Choroid plexus epithelial cell (primary cell): ENCODE data around the gene PAX3.

ENCODE experiments used
- DNase-seq: peaks from one replicate; pipeline ENCODE4 v3.0.0-alpha.2; 2010; ENCODE audit warnings: low read depth
- H3K4me3 ChIP-seq: 2 replicates; pipeline ENCODE4 v1.5.1; 2011; ENCODE audit warnings: low read depth, mild to moderate bottlenecking, control low read depth, low read length, moderate library complexity
- TF ChIP-seq, protein P1 (sequence below): conservative IDR thresholded peaks from 2 replicates; pipeline ENCODE4 v1.5.1; 2011; ENCODE audit warnings: low read depth, mild to moderate bottlenecking, control low read depth, inconsistent platforms, low read length, moderate library complexity

The PAX3 gene

DNA sequence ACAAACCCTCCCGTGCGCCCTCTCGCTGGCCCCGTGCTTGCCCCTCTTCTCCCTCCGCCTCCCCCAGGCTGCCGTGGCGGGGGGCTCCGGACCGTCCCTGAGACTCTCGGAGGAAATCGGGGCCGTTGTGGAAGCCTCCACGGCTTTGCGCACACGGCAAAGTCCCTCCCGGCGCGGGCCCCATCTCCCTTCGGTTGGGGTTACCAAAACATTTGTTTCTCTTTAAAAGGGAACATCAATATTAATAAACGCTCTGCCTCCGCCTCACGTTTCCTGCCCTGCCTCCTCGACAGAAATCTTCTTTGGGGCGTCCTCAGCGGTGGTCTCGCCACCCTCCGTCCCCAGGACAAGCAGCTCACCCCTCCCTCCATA lies 3.8 kb downstream of the PAX3 start:
- no peak for DNase-seq
- H3K4me3 ChIP-seq, result no peak overlapping the region
- TF ChIP-seq, protein P1, sequence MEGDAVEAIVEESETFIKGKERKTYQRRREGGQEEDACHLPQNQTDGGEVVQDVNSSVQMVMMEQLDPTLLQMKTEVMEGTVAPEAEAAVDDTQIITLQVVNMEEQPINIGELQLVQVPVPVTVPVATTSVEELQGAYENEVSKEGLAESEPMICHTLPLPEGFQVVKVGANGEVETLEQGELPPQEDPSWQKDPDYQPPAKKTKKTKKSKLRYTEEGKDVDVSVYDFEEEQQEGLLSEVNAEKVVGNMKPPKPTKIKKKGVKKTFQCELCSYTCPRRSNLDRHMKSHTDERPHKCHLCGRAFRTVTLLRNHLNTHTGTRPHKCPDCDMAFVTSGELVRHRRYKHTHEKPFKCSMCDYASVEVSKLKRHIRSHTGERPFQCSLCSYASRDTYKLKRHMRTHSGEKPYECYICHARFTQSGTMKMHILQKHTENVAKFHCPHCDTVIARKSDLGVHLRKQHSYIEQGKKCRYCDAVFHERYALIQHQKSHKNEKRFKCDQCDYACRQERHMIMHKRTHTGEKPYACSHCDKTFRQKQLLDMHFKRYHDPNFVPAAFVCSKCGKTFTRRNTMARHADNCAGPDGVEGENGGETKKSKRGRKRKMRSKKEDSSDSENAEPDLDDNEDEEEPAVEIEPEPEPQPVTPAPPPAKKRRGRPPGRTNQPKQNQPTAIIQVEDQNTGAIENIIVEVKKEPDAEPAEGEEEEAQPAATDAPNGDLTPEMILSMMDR, result no peak

DNA sequence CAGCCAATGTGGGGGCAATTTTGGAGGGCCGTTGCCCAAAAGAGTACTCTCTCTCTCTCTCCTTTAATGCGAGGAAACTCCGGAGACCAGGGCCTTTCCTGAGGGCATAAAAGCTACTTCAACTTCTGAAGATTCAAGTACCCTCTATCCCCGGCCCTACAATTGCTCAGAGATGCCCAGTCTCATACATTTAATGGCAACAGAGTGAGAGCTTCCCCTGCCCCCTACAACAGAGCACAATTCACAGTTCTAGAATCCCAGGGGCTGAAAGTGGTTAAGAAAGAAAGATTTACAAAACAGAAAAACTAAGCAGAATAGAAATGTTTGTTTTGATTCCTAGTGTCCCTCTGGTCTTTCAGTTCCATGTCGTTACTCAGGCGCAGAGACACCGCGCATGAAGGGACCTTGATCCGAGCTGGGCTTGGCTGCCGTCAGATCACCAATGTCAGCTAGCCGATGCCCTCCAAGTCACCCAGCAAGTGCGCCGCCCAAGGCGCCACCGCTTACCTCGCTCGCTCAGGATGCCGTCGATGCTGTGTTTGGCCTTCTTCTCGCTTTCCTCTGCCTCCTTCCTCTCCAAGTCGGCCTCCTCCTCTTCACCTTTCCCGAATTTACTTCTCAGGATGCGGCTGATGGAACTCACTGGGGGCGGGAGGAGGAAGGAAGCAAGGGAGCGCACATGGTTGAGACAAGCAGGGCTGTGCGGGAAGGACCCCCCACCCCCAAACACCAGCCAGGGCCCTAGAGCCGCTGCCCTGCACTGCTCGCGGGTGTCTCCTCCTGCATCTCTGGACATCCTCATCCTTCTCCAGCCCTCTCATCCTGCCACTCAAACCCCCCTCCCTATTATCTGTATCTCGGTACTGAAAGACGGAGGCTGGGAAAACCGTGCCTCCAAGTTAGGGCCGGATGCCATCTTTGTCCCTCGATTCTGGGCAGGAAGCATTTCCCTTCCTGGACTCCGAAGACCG lies 4.9 kb downstream of the PAX3 start:
- no peak for DNase-seq
- H3K4me3 ChIP-seq, result no peak overlapping the region
- TF ChIP-seq, protein P1, result no peak

DNA sequence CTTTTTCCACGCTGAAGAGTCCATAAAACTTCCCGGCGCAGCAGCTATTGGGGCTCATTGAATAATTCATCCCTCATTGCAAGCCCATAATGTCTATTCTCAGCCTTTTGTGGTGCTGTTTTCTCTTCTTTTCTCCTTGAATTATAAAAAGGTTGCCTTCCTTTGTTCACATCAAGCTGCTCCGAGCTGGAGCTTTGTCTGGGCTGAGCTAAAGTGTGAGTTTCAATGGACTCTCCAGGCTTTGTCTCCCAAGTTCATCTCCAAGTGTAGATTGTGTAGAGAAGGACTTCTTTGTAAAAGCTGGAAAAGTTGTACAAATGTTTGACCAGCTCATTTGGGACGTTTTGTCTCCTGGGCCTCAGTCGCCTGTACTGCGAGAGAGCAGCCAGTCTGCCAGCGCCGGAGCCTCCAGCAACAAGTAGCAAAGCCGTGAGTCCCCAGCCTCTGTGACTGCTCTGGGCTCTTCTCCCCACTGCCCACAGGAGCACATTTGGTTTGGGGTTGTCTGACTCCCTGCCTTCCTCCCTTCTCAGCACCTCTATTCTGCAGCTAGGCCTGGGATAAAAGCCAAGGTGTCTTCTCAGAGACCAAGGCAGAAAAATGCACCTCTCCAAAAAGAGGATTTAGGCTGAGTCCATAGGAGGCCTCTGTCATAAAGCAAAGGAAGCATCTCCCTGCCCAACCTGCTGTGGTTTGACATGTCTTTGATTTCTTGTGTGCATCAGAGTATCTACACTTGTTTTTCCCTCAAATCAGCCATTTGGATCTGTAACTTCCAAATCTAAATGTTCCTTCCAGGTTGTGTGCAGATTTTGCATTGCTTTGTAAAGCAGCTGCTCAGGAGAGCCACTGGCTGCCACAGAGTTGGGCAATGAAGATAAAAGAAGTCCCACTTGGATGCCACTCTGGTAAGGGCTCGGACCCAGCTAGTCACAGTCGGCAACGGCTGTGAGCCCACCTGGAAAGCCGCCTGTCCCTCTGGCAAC lies 6.4 kb downstream of the PAX3 start:
- TF ChIP-seq, protein P1, result no peak
- no peak for DNase-seq
- H3K4me3 ChIP-seq, result no peak overlapping the region

DNA sequence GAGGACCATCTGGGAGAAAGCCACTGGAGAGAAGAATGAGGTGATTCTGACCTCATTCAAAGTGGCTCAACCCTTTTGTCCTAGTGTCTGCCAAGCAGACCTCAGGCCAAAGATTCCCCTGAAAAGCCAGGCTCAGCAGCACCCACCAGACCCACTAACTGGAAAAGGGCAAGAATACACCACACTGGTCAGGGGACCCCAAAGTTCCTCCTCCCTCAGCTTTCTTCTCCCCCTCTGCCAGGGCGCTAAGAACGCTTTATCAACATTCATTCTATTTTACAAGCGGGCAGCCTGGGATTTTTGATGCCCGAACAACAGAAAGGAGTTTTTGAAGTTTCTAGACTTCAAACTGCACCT lies 7.3 kb downstream of the PAX3 start:
- DNase-seq, result no peak
- TF ChIP-seq, protein P1, result no peak
- H3K4me3 ChIP-seq, result no peak overlapping the region

DNA sequence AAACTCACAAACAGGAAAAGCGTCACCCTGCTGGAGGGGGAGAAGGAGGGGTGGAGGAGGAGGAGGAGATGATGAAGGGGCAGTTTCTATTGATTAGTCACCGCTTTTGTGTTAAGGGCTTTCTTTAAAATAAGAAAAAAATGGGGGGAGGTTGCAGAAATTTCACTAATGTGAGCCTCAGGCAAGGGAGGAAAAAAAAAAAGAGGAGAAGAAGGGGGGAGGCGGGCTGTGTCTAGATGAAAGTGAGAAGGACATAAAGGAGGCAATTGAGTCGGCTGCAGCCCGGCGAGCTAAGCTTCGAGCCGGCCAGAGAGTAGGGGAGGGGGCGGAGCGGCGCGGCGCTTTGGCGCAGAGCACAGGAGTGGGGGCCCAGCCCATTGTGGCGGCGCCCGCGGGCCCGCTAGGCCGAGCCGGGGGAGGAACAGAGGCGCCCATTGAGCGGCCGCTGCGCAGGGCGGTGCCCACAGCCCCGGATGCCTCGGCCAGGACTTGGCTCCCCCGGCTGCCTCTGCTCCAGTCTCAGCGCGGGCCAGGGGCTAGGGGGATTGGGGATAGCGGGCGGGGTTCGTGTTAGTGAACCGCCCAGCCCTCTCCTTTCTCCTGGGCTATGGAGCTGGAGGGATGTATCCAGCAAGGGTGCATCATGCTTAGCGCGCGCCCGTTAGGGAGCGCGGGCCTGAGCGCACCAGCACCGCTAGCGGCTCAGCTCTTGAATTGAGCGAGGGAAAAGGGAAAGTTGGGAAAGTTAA lies 7.9 kb downstream of the PAX3 start:
- H3K4me3 ChIP-seq, result no peak overlapping the region
- TF ChIP-seq, protein P1, result no peak
- DNase-seq, result no peak

DNA sequence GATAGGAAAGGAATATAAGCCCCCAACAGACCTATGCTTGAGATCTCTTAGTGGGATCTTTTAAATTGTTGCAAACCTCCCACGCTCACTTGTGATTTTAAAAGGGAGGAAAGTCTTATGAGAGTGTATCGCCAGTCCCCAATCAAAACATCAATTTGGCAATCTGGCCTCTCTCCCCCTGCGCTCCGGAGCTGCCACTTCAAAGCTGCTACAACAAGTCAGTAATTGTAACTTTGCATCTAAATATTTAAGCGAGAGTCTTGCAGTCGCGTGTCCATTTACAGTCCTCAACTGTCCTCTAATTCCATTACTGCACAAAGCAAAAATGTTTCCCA lies 8.4 kb downstream of the PAX3 start:
- no peak overlapping the region for H3K4me3 ChIP-seq
- DNase-seq, result no peak
- TF ChIP-seq, protein P1, result no peak
